Gastroesophageal sphincter (tissue), 4 donors: ENCODE measurements around the gene TMEM272. TPM values are rescaled to one million over a fixed set of nuclear protein-coding genes. Genes with fewer than 3 reads are reported as not detected.

Experiments
- ATAC-seq: fragments of 150-250 bp; one replicate; pipeline ENCODE4 v1.9.1; 2016; ENCODE audit warnings: mild to moderate bottlenecking, moderate library complexity
- H3K27ac ChIP-seq, 4 donors: fragments of 200-600 bp; sonication (generic) in 3 of 4; 1 replicate in 3 of 4; 2 replicates in 1 of 4; pipeline ENCODE4 v1.5.1; 2016 to 2019
- H3K27me3 ChIP-seq: fragments of 200-600 bp; sonication (generic); one replicate; pipeline ENCODE4 v1.5.1; 2019
- H3K36me3 ChIP-seq, 2 donors: fragments of 200-600 bp; sonication (generic); one replicate each; pipeline ENCODE4 v1.5.1; 2019; ENCODE audit warnings: control low read depth in 1 of 2
- H3K4me1 ChIP-seq, 3 donors: fragments of 200-600 bp; sonication (generic); 1 replicate in 2 of 3; 2 replicates in 1 of 3; pipeline ENCODE4 v1.5.1; 2016 to 2019; ENCODE audit warnings: control low read depth in 2 of 3
- H3K4me3 ChIP-seq, 2 donors: fragments of 200-600 bp; sonication (generic); one replicate each; pipeline ENCODE4 v1.5.1; 2019; ENCODE audit warnings: mild to moderate bottlenecking in 1 of 2, moderate library complexity in 1 of 2
- H3K9me3 ChIP-seq, 3 donors: fragments of 200-600 bp; sonication (generic); one replicate each; pipeline ENCODE4 v1.5.1; 2017 to 2019; ENCODE audit warnings: control low read depth in 2 of 3
- EP300 ChIP-seq: sonication (generic); formaldehyde crosslinking; IDR thresholded peaks from one replicate; pipeline ENCODE4 v1.6.1; 2017; ENCODE audit warnings: antibody characterized with exemption, mild to moderate bottlenecking
- POLR2A ChIP-seq, 2 donors: fragments of 450-650 bp; IDR thresholded peaks; one replicate each; pipeline ENCODE4 v1.6.1; 2017; ENCODE audit warnings: antibody characterized with exemption in 2 of 2, mild to moderate bottlenecking in 2 of 2, moderate library complexity in 1 of 2
- POLR2AphosphoS5 ChIP-seq: sonication (generic); formaldehyde crosslinking; IDR thresholded peaks from one replicate; pipeline ENCODE4 v1.6.1; 2017; ENCODE audit warnings: antibody characterized with exemption
- WGBS, 2 donors: methylation state at CpG; one replicate each; pipeline ENCODE4 v1.1.5; 2018; ENCODE audit warnings: low coverage in 1 of 2; 5-methylcytosine and 5-hydroxymethylcytosine counted together
- total RNA-seq, 4 donors: library from RNA; depleted of rRNA; stranded (reverse); fragments of >200 nt; gene quantifications; one replicate each; pipeline ENCODE4 v1.1.0, GENCODE V29; 2016
- TF ChIP-seq, protein P1 (sequence below), 4 experiments: fragments of 200-600 bp in 2 of 4; fragments of 450-650 bp in 2 of 4; sonication (generic) in 1 of 4; IDR thresholded peaks; one replicate each; pipeline ENCODE4 v1.5.1; 2017 to 2019; ENCODE audit warnings: antibody characterized with exemption in 4 of 4, mild to moderate bottlenecking in 2 of 4, moderate library complexity in 2 of 4

The TMEM272 gene
- total RNA-seq, 4 donors from 2014 or later, result 0.13 to 0.15 TPM; not detected in 2

DNA sequence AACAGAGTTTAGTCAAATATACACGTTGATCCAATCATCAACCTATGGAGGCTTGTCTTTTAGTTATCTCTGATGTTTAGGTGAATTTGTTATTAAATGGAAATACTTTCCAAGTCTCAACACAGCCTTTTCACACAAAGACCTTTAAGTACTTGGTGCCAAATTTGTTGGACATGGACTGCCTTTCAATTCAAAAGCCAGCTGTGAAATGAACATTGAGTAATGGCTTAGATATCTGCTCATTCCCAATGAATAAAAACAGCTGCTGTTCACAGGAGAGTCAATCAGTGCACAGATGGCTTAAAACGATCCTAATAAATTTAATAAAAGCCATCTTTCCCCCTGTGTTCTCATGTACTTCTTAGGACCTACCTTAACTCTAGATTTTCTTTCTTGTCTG lies 21.1 kb downstream of the TMEM272 start:
- WGBS, 2 donors, result 68 to 90% methylated on average over 1 to 2 of the region's 2 CpGs
- no peak for ATAC-seq
- Histone ChIP-seq H3K4me1 (peaks cover 0 to 36% (median 12%) of the 10 kb centered on the region in 3 donors), H3K9me3 (no peaks in the 10 kb centered on the region), H3K27me3 (no peaks in the 10 kb centered on the region), H3K36me3 (no peaks in the 10 kb centered on the region), H3K4me3 (no peak overlapping the region), H3K27ac (no peak overlapping the region)
- TF ChIP-seq, protein P1, sequence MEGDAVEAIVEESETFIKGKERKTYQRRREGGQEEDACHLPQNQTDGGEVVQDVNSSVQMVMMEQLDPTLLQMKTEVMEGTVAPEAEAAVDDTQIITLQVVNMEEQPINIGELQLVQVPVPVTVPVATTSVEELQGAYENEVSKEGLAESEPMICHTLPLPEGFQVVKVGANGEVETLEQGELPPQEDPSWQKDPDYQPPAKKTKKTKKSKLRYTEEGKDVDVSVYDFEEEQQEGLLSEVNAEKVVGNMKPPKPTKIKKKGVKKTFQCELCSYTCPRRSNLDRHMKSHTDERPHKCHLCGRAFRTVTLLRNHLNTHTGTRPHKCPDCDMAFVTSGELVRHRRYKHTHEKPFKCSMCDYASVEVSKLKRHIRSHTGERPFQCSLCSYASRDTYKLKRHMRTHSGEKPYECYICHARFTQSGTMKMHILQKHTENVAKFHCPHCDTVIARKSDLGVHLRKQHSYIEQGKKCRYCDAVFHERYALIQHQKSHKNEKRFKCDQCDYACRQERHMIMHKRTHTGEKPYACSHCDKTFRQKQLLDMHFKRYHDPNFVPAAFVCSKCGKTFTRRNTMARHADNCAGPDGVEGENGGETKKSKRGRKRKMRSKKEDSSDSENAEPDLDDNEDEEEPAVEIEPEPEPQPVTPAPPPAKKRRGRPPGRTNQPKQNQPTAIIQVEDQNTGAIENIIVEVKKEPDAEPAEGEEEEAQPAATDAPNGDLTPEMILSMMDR (IDR thresholded peaks at IDR 0.05), result no peak
- TF ChIP-seq POLR2AphosphoS5 (no peak), EP300 (no peak), POLR2A (IDR thresholded peaks at IDR 0.05) (no peak)

DNA sequence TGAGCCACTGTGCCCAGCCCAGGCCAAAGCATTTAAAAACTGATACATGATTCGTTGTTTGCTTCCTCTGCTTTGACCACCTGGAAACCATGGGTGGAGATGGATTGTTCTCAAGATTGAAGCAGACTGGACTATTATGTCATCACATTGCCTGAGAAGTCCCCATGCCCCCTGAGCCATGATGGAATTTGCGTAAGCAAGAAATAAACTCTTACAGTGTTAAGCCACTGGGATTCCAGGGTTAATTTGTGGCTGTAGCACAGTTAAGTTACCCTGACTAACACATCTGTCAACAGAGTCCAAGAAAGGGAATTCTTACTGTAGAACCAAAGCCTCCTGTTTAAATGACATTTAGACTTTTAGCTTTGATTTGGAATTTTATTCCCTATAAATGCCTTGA lies 21.6 kb downstream of the TMEM272 start:
- H3K4me3 ChIP-seq, result no peak overlapping the region
- H3K36me3 ChIP-seq, result no peaks in the 10 kb centered on the region
- no peaks in the 10 kb centered on the region for H3K9me3 ChIP-seq
- no peaks in the 10 kb centered on the region for H3K27me3 ChIP-seq
- WGBS, 2 donors, result 80 to 100% methylated on average over 1 to 2 of the region's 2 CpGs
- H3K4me1 ChIP-seq, result peaks cover 0 to 37% (median 12%) of the 10 kb centered on the region in 3 donors
- no peak for ATAC-seq
- no peak overlapping the region for H3K27ac ChIP-seq
- TF ChIP-seq, protein P1 (IDR thresholded peaks at IDR 0.05), result no peak
- TF ChIP-seq POLR2AphosphoS5, result no peak
- TF ChIP-seq EP300, result no peak
- TF ChIP-seq POLR2A (IDR thresholded peaks at IDR 0.05), result no peak

DNA sequence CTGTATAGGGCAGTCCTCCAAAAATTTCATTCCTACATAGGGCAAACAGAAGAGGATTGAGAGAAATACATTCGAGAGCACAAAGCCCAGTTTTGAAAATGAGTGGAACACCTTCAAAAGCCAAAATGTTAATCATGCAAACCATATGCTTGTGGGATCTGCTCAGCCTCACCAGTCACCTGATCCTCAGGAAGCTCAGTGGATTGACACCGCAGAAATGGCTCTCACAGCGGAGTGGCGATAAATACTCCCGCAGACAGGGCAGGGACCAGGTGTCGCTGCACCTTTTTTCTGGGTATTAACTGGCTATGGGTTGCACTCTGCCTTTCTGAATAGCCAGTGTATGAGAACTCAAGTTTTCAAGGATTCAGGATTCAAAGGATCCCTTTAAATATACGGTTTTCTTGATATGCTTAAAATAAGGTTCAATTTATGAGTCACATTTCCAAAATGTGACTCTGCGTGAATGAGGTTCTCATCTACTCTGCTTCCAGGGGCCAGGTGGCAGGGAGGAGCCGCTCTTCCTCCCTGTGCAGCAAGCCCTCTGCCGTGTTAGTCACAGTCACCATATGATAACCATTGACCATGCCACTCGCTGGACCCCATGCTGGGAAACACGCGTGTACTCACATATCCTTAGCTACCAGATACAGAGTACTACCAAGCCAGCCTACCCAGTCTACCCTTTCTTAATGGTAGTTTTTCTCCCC lies 22.7 kb downstream of the TMEM272 start:
- WGBS, 2 donors, result 83 to 93% methylated on average over 10 to 11 of the region's 13 CpGs
- no peak for ATAC-seq
- Histone ChIP-seq H3K27ac (no peak overlapping the region), H3K27me3 (no peaks in the 10 kb centered on the region), H3K4me1 (peaks cover 0 to 35% (median 12%) of the 10 kb centered on the region in 3 donors), H3K4me3 (no peak overlapping the region), H3K36me3 (no peaks in the 10 kb centered on the region), H3K9me3 (no peaks in the 10 kb centered on the region)
- no peak for TF ChIP-seq POLR2AphosphoS5
- TF ChIP-seq POLR2A (IDR thresholded peaks at IDR 0.05), result no peak
- TF ChIP-seq EP300, result no peak
- TF ChIP-seq, protein P1 (IDR thresholded peaks at IDR 0.05), result no peak

DNA sequence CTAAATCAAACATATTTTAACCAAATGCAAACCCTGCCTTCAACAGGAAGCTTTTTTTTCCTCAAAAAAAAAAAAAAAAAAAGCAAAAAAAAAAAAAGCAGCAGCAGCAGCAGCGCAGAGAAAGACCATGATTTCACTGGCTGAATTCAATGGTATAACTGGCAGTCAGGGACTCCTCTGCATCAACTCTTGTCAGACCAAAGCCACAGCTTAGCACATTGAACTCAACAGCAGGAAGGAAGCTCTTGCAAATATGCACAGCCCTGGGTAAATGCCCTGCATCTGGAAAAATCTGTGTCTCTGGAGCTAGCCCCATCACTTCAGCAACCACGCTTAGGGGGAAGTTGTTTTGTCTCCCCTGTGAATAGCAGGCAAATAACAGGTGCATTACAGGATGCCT lies 23.4 kb downstream of the TMEM272 start:
- no peak for ATAC-seq
- H3K4me3 ChIP-seq, result no peak overlapping the region
- TF ChIP-seq POLR2A (IDR thresholded peaks at IDR 0.05) (no peak), POLR2AphosphoS5 (no peak), EP300 (no peak)
- TF ChIP-seq, protein P1 (IDR thresholded peaks at IDR 0.05), result no peak
- WGBS, 2 donors, result 20 to 60% methylated on average over 1 to 2 of the region's 2 CpGs
- no peaks in the 10 kb centered on the region for H3K27me3 ChIP-seq
- no peak overlapping the region for H3K27ac ChIP-seq
- no peaks in the 10 kb centered on the region for H3K36me3 ChIP-seq
- H3K9me3 ChIP-seq, result no peaks in the 10 kb centered on the region
- H3K4me1 ChIP-seq, result peaks cover 0 to 29% (median 8%) of the 10 kb centered on the region in 3 donors

DNA sequence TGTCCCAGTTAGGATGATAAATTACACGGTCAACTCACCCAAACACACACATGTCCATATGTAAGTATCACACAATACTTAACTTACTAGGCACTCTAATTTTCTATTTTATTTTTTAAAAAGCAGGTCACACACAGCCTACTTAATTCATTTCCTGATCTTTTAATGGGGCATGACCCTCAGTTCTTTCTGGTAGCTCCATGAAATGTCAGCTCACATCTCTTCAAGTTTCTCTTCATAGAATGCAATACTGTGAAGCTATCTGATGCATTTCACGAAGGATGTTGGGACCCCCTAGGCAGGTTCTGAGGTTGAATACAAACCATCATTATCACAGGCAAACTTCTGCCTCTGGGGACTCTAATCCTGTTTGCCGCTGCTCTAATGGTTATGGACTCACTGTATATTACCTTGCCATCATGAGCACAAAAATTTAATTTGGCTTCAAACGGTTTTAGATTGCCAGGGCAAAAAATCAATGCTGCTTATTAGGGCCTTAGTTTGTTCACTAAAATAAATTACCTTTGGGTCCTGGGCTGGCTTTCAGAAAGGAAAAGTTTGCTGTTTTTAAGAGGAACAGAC lies 24.9 kb downstream of the TMEM272 start:
- H3K9me3 ChIP-seq, result no peaks in the 10 kb centered on the region
- TF ChIP-seq, protein P1 (IDR thresholded peaks at IDR 0.05), result no peak
- TF ChIP-seq POLR2A (IDR thresholded peaks at IDR 0.05), result no peak
- no peak for TF ChIP-seq EP300
- no peak overlapping the region for H3K27ac ChIP-seq
- WGBS, 2 donors, result 89 to 100% methylated on average over 2 to 4 of the region's 4 CpGs
- no peak for ATAC-seq
- H3K4me1 ChIP-seq, result peaks cover 0 to 19% (median 3%) of the 10 kb centered on the region in 3 donors
- H3K36me3 ChIP-seq, result no peaks in the 10 kb centered on the region
- no peaks in the 10 kb centered on the region for H3K27me3 ChIP-seq
- H3K4me3 ChIP-seq, result no peak overlapping the region
